GM19467 (cell line): Measurements from ENCODE around the gene PDE4D.
"Not testable (repeated sequence)": the region's sequence is repeated elsewhere in the genome, so short reads cannot be mapped to it uniquely, and the experiment has no call there.

Source experiments
- ATAC-seq: cut with Tn5 transposase; IDR thresholded peaks from one replicate; pipeline ENCODE4 v1.9.1; 2021; ENCODE audit warnings: mild to moderate bottlenecking, moderate library complexity; ENCODE audit not compliant: unreplicated experiment

PDE4D gene

GRCh38 chr5:59770953-59771352 is 122.6 kb downstream of the PDE4D start:
- no peak for ATAC-seq

GRCh38 chr5:59769832-59770231 is 123.7 kb downstream of the PDE4D start:
- no peak for ATAC-seq

DNA sequence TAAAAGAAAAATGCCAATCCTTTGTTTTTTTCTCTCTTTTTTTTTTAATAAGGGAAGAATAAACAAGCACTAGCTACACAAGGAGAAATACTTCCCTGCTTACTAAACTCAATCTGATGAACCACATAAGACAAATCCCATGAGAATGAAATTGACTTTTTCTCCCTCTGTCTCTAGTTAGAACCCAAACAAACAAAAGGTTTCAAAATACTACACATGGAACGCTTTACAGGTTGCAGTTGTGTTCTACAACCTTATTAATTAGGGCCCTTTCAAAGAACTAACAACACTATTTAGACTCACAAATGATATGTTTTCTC is 124.5 kb downstream of the PDE4D start:
- no peak for ATAC-seq

GRCh38 chr5:59768152-59769040 is 125.1 kb downstream of the PDE4D start:
- ATAC-seq = no peak

DNA sequence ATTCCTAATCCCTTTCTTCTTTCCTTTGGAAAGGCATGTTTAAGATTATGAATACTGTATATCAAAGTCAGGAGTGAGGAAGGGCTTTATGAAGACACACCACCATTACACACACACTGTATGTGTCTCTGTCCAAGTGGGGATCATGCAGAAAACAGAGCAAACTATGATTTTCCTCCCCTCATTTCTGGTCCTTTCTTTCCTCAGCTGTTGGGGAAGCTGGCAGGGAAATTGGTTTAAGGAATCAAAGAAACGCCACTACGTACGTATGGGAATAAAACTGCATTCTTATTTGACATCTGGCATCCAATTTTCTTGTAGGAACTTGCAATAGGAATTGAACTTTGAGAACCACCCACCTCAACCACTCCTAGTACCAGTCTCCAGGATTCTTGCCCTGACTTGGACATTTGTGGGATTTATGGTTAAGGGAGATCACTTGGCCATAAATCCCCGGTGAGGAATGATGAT is 125.8 kb downstream of the PDE4D start:
- ATAC-seq = no peak

GRCh38 chr5:59767211-59767605 is 126.3 kb downstream of the PDE4D start:
- ATAC-seq = no peak

GRCh38 chr5:59766427-59767210 is 126.9 kb downstream of the PDE4D start:
- no peak for ATAC-seq

DNA sequence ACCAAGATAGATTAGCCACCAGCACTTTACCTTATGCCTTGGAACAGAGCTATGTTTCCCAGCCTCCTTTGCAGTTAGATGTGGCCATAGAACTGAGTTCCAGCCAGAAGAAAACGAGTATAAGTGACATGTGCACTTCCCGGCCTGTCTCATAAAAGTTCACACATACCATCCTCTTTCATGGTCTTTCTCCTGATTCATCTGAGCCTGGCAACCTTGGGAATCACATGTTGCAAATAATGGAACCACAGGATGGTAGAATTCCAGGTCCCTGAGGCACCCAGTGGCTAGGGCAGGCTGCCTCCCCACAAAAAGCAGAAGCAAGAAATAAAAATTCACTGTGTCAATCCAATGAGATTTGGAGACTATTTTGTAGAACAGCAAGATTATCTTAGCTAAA is 128.1 kb downstream of the PDE4D start:
- ATAC-seq = no peak

- ATAC-seq = no peak
Observed at GRCh38 chr5:59764361-59764760, 129.2 kb downstream of the PDE4D start.

GRCh38 chr5:59763541-59763940 is 130.0 kb downstream of the PDE4D start:
- no peak for ATAC-seq

DNA sequence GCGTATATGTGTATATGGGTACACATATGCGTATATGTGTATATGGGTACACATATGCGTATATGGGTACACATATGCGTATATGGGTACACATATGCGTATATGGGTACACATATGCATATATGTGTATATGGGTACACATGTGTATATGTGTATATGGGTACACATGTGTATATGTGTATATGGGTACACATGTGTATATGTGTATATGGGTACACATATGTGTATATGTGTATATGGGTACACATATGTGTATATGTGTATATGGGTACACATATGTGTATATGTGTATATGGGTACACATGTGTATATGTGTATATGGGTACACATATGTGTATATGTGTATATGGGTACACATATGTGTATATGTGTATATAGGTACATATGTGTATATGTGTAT is 131.3 kb downstream of the PDE4D start:
- not testable (repeated sequence) for ATAC-seq

DNA sequence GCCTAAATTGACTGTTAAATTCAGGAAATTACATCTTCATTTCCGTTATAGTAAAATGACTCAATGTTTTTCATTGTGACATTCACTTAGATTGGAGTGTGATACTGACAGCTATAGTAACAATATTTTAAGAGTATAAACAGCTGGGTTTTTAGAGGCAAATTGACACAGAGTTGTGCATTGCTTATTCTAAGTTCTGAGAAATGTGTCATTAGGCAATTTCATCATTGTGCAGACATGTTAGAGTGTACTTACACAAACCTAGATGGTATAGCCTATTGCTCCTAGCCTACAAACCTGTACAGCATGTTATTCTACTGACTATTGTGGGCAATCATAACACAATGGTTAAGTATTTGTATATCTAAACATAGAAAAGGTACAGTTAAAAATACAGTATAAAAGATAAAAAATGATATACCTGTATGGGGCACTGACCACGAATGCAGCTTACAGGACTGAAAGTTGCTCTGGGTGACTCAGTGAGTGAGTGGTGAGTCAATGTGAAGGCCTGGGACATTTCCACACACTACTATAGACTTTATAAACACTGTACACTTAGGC is 132.7 kb downstream of the PDE4D start:
- ATAC-seq = no peak

- no peak for ATAC-seq
Observed at GRCh38 chr5:59759600-59760351, 133.8 kb downstream of the PDE4D start.

GRCh38 chr5:59758566-59758965 is 135.0 kb downstream of the PDE4D start:
- ATAC-seq = no peak

- ATAC-seq = no peak
Observed at GRCh38 chr5:59757442-59757841, 136.1 kb downstream of the PDE4D start.

GRCh38 chr5:59756373-59757035 is 137.0 kb downstream of the PDE4D start:
- no peak for ATAC-seq

GRCh38 chr5:59755476-59755875 is 138.1 kb downstream of the PDE4D start:
- ATAC-seq = no peak

DNA sequence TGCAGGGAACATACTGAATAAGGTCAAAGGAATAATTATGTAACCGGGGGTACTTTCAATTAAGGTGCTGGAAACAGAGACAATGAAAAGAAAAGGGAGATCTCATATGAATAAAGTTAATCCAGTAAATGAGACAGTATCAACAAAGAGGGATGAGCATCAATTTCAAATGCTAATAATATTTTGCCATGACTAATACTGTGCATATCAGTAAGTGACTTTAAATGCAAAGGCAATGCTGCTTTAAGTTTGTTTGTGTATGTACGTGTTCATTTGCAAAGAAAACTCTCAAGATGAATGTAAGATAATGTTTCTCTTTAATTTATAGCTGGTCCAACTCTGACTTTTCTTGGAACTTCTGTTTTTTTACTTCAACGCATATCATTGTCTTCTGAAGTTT is 139.9 kb downstream of the PDE4D start:
- ATAC-seq = no peak

- no peak for ATAC-seq
Observed at GRCh38 chr5:59749782-59750520, 143.6 kb downstream of the PDE4D start.
